ENCODE results near the gene SETD4.

DNA sequence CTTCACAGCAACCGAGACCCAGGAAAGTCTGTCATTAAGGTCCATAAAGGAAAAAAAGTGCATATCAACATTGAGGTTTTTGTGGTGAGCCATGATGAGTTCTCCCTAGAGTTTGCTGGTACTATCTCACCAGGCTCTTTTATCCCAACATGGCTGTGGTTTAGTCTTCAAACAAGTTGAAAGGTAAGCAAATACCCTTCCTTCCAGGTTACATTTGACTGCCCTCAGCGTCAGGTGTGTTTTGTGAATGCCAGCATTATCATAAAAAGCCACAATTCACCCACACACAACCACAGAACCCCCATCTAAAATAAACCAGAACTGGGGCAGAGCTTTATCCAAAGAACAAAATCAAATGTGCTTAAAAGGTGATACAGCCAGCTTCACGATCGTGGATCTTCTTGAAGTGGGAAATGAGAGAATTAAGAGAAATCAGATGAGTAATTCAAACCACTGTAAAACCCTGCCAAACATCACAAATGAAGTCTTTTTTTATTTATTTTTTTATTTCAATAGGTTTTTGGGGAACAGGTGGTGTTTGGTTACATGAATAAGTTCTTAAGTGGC, 64.7 kb downstream of the SETD4 start:
- TF ChIP-seq, protein P1, sequence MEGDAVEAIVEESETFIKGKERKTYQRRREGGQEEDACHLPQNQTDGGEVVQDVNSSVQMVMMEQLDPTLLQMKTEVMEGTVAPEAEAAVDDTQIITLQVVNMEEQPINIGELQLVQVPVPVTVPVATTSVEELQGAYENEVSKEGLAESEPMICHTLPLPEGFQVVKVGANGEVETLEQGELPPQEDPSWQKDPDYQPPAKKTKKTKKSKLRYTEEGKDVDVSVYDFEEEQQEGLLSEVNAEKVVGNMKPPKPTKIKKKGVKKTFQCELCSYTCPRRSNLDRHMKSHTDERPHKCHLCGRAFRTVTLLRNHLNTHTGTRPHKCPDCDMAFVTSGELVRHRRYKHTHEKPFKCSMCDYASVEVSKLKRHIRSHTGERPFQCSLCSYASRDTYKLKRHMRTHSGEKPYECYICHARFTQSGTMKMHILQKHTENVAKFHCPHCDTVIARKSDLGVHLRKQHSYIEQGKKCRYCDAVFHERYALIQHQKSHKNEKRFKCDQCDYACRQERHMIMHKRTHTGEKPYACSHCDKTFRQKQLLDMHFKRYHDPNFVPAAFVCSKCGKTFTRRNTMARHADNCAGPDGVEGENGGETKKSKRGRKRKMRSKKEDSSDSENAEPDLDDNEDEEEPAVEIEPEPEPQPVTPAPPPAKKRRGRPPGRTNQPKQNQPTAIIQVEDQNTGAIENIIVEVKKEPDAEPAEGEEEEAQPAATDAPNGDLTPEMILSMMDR (IDR thresholded peaks at IDR 0.05): no peak
- TF ChIP-seq POLR2A (IDR thresholded peaks at IDR 0.05) (no peak), EP300 (IDR thresholded peaks at IDR 0.05) (no peak)

Measured in tibial nerve (tissue), 4 donors.